GM08714 (cell line): ENCODE measurements around the gene METTL1.

Experiments
- H3K4me3 ChIP-seq: fragments of 200-500 bp; sonication (Bioruptor generic); 2 replicates; pipeline ENCODE4 v1.5.1; 2014; ENCODE audit warnings: mild to moderate bottlenecking, low read length, inconsistent platforms
- ZNF274 ChIP-seq: IDR thresholded peaks from 2 replicates; pipeline ENCODE4 v1.6.1; 2012; ENCODE audit warnings: mild to moderate bottlenecking, low read depth, low read length

METTL1 gene

GRCh38 chr12:57735952-57736740 lies 35.8 kb downstream of the METTL1 start:
- no peak for TF ChIP-seq ZNF274
- no peak overlapping the region for H3K4me3 ChIP-seq

GRCh38 chr12:57735198-57735855 lies 36.6 kb downstream of the METTL1 start:
- no peak overlapping the region for H3K4me3 ChIP-seq

GRCh38 chr12:57734591-57734990 lies 37.3 kb downstream of the METTL1 start:
- no peak for TF ChIP-seq ZNF274
- H3K4me3 ChIP-seq, result no peak overlapping the region

More at GRCh38 chr12:57735198-57735855, 36.6 kb downstream of the METTL1 start:
- TF ChIP-seq ZNF274, result no peak

- TF ChIP-seq ZNF274, result no peak
- H3K4me3 ChIP-seq, result no peak overlapping the region
Observed at GRCh38 chr12:57733928-57734327, 38.0 kb downstream of the METTL1 start.

- no peak for TF ChIP-seq ZNF274
Observed at GRCh38 chr12:57732726-57733593, 38.9 kb downstream of the METTL1 start.

DNA sequence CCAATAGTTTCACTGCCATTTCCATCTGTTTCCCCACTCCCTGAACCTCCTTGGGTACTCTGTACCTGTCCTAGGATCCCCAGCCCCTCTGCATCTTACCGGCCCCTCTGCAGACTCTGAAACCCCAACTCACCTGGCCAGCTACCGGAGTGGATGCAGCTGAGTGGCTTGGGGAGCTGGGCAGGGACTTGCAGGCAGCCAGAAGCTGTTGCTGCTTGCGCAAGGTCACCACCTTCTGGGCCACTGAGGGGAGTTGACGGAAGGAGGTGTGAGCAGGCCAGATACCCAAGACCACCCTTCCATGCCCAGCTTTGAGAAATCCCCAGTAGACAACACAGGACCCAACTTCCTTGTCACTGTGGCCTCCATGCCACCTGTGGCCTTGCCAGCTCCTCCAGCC lies 39.6 kb downstream of the METTL1 start:
- TF ChIP-seq ZNF274, result no peak
- no peak overlapping the region for H3K4me3 ChIP-seq

More at GRCh38 chr12:57732726-57733593, 38.9 kb downstream of the METTL1 start:
- no peak overlapping the region for H3K4me3 ChIP-seq

GRCh38 chr12:57731411-57732080 lies 40.4 kb downstream of the METTL1 start:
- no peak for TF ChIP-seq ZNF274
- H3K4me3 ChIP-seq, result no peak overlapping the region

DNA sequence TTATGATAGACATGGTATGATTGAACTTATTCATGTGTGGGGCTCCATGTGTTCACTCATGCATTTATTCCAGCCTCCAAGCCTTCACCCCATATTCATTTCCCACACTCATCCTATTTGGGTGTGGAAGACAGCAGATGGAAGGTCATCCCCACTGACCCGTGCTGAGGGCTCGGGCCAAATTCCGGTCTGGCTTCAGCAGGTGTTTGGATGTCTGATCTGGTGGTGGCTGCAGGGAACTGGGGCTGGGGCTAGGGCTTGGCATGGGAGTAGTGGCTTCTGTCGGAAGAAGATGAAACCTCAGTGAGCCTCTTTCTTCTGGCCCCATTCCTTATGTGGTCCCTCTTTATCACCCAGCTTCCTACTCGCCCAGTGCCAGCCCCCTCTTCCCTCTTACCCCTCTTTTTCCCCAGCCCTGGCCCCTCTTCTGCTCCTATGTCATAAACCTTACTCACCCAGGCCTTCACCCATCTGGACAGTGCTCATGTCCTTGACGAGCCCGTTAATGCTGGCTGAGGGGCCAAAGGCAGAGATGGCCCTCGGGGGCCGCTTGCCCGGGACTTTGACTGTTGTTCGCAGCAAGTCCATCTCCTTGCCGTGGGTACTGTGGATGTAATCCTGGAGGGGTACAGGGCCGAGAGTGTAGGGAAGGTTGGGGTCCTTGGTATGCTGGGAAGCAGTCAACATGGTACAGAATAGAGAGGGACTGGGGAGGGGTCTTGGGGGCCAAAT lies 41.4 kb downstream of the METTL1 start:
- no peak overlapping the region for H3K4me3 ChIP-seq
- no peak for TF ChIP-seq ZNF274

DNA sequence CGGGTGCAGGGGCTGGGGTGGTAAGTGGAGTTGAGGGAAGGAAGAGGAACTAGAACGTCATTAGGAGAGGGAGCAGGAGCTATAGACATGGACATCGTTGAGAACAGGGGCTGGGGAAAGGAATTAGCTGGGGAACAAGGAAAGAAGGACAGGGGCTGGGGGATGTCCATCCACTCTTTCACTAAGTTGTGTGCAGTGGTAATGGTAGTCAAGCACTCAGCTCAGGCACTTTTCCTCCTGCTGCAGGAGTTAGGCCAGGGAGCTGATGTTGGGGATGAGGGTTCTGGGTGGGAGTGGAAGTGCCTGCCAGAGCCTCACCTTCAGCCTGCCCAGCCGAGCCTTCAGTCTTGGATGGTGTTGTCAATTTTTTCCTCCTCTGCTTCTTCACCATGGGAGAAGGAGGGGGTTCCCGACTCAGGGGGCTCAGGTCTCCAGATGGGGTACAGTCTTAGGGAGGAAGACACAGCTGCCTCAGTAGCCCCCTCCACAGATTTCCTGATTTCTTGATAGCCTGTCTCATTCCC lies 42.5 kb downstream of the METTL1 start:
- TF ChIP-seq ZNF274, result no peak
- no peak overlapping the region for H3K4me3 ChIP-seq

- no peak for TF ChIP-seq ZNF274
- no peak overlapping the region for H3K4me3 ChIP-seq
Observed at GRCh38 chr12:57727758-57728395, 44.0 kb downstream of the METTL1 start.

DNA sequence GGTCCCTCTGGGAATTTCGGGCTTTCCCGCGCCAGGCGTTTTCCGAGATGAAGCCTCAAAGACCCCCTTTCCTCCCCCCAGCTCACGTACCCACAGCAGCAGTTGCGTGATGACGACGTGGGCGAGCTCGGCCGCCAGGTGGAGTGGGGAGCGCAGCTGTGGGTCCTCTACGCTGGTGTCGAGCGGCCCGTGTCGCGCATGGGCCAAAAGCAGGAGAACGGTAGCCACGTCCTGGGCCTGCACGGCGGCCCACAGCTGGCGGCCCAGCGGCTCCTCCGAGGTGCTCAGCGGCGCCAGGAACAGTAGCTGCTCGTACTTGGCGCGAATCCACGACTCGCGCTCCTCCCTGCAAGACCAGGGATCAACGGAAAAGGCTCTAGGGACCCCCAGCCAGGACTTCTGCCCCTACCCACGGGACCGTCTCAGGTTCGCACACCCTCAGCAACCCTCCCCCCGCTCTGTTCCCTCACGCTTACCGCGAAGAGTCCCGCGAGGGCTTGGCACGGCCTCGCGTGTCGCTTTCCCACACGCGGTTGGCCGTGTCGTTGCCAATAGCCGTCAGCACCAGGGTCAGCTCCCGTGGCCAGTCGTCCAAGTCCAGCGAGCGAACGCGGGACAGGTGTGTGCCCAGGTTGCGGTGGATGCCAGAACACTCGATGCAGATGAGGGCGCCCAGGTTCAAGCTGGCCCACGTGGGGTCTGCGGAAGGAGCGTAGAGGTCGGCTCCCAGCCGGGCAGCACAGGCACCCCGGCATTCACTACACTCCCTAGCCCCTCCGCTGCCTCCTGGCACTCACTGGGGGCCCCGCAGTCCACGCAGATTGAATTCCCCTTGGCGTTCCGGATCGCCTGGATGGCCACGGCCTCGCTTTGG lies 44.8 kb downstream of the METTL1 start:
- H3K4me3 ChIP-seq, result no peak overlapping the region
- no peak for TF ChIP-seq ZNF274
